ENCODE results near the gene NAALADL2. TPM values are rescaled to one million over a fixed set of nuclear protein-coding genes. Genes with fewer than 3 reads are reported as not detected.

NAALADL2 gene
- total and polyA plus RNA-seq, 2 of the 13 experiments (the other 11 are each of a cell fraction or from before 2014, with no cell fraction given) = 0.08 TPM; not detected in 1

DNA sequence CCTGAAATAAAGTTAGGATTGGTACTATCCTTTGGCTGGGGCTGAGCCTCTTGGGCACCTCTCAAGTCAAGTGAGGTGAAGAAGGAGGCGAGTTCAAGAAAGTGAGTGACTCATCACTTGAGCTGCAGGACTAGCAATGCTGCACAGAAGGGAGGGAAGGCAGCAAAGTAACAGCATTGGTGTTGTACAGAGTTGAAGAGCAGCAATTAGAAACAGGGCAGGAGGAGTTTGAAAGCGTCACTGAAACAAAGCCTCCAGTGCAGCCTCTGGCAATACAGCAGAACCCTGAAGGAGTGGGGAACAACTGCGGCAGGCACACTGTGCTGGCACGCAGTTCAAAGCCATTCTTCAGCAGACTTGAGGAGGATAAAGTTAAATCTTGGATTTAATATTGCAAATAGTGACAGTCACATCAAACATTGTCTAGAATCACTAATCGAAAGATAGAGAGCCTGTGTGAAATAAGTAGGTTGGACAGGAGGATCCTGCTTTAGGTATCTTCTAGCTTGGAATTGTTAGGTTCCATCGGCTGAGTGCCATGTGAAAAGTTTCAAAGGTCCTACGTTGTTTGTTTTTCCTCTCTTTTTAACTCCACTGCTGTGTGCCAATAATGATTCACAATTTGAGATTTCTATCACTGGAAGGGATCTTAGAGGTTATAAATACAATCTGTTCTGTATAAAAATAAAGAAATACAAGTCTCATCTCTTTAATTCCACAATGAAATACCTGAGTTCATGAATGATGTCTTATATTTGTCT is 479.8 kb downstream of the NAALADL2 start (continued):
- TF ChIP-seq ZNF484 (CRISPR knock-in tag; IDR thresholded peaks at IDR 0.05; ENCODE audit: borderline replicate concordance, low read depth) = no peak

DNA sequence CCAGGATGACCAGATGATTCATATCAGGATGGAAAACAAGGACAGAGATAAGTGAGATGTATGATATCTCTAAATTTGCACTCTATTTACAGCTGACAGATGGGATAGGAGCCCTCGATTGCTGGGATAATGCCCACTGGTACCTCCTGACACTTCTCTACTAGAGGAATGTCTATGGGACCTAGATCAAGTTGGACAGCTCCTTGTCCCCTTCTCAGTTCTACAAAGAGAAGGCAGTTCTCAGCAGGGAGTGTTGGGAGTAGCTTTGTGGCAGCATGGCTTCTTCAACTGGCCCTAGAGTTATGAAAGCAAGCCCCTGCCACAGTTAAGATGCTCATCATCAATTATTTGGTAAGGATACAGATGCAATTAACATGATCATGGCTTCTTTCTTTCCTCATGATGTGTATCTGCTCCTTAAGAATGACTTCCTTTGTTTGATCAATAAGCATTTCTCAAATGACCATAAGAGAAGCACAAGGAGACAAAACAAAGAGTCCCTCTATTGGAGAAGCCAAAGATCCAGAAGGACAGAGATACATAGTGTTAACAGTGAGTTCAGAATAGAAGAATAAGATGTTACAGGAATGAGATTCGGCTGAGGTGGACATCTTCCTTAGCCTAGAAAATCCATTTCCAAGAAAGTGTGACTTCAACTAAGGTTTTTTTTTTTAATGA is 481.3 kb downstream of the NAALADL2 start:
- no TSS peak for BruUV-seq (replicated peaks)
- Histone ChIP-seq H3K79me2 (ENCODE audit: insufficient read depth, low read length) (no peaks in the 10 kb centered on the region), H3K36me3 (replicated peaks in 1 of 2; ENCODE audit: control insufficient read depth in 1 of 2, insufficient read depth in 2 of 2, low read length in 2 of 2) (no peaks in the 10 kb centered on the region), H3K27me3 (ENCODE audit: control insufficient read depth in 1 of 2, insufficient read depth in 2 of 2, low read length in 2 of 2) (no peaks in the 10 kb centered on the region), H3K9ac (ENCODE audit: insufficient read depth, low read depth, low read length) (no peak overlapping the region), H3K4me1 (ENCODE audit: insufficient read depth, low read length) (no peaks in the 10 kb centered on the region), H3K4me3 (replicated peaks in 1 of 3; ENCODE audit: insufficient read depth in 1 of 3, low read depth in 2 of 3, low read length in 3 of 3) (no peak overlapping the region), H2AFZ (ENCODE audit: low read length) (no peak overlapping the region), H3K9me3 (ENCODE audit: low read length) (no peaks in the 10 kb centered on the region; the same call in 1 of the 2 replicates), H3K27ac (ENCODE audit: extremely low read length, insufficient read depth, low read length) (no peak overlapping the region), H4K20me1 (ENCODE audit: insufficient read depth, low read length) (no peaks in the 10 kb centered on the region), H3K4me2 (ENCODE audit: low read depth, low read length) (no peak overlapping the region)
- in situ Hi-C loops (cut with HindIII; ENCODE audit: extremely low pct_ligation_motif_present, low pct_unique_long_range_greater_than_20kb) (no loop called here), intact Hi-C loops (cut with micrococcal nuclease; ENCODE audit: unreplicated experiment) (no loop called here)
- ATAC-seq (no peak), DNase-seq (ENCODE audit: low spot score) (no peak), FAIRE-seq (no peak)
- ChIA-PET POLR2A (no interaction called here), CTCF (ENCODE audit: low intra/inter-chr PET ratio, low total read pairs) (no interaction called here)
- WGBS (ENCODE audit: low lambda C conversion rate) = 4% methylated on average over 2 of the region's 2 CpGs
- TF ChIP-seq ESRRA (CRISPR knock-in tag; IDR thresholded peaks at IDR 0.05; ENCODE audit: low read depth) (no peak), ZFY (CRISPR knock-in tag; IDR thresholded peaks at IDR 0.05) (no peak), ZMYM2 (CRISPR knock-in tag; IDR thresholded peaks at IDR 0.05) (no peak), POGZ (CRISPR knock-in tag; IDR thresholded peaks at IDR 0.05) (no peak), HNRNPUL1 (IDR thresholded peaks at IDR 0.05; ENCODE audit: low read depth, low read length) (no peak), MIER3 (CRISPR knock-in tag; IDR thresholded peaks at IDR 0.05; ENCODE audit: borderline replicate concordance) (no peak), ZNF749 (CRISPR knock-in tag; IDR thresholded peaks at IDR 0.05; ENCODE audit: borderline replicate concordance) (no peak)
- TF ChIP-seq, protein P1, sequence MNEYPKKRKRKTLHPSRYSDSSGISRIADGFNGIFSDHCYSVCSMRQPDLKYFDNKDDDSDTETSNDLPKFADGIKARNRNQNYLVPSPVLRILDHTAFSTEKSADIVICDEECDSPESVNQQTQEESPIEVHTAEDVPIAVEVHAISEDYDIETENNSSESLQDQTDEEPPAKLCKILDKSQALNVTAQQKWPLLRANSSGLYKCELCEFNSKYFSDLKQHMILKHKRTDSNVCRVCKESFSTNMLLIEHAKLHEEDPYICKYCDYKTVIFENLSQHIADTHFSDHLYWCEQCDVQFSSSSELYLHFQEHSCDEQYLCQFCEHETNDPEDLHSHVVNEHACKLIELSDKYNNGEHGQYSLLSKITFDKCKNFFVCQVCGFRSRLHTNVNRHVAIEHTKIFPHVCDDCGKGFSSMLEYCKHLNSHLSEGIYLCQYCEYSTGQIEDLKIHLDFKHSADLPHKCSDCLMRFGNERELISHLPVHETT (CRISPR knock-in tag; conservative IDR thresholded peaks at IDR 0.05) = no peak
- TF ChIP-seq, protein P2, sequence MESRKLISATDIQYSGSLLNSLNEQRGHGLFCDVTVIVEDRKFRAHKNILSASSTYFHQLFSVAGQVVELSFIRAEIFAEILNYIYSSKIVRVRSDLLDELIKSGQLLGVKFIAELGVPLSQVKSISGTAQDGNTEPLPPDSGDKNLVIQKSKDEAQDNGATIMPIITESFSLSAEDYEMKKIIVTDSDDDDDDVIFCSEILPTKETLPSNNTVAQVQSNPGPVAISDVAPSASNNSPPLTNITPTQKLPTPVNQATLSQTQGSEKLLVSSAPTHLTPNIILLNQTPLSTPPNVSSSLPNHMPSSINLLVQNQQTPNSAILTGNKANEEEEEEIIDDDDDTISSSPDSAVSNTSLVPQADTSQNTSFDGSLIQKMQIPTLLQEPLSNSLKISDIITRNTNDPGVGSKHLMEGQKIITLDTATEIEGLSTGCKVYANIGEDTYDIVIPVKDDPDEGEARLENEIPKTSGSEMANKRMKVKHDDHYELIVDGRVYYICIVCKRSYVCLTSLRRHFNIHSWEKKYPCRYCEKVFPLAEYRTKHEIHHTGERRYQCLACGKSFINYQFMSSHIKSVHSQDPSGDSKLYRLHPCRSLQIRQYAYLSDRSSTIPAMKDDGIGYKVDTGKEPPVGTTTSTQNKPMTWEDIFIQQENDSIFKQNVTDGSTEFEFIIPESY (CRISPR knock-in tag; IDR thresholded peaks at IDR 0.05) = no peak
- TF ChIP-seq, protein P3, sequence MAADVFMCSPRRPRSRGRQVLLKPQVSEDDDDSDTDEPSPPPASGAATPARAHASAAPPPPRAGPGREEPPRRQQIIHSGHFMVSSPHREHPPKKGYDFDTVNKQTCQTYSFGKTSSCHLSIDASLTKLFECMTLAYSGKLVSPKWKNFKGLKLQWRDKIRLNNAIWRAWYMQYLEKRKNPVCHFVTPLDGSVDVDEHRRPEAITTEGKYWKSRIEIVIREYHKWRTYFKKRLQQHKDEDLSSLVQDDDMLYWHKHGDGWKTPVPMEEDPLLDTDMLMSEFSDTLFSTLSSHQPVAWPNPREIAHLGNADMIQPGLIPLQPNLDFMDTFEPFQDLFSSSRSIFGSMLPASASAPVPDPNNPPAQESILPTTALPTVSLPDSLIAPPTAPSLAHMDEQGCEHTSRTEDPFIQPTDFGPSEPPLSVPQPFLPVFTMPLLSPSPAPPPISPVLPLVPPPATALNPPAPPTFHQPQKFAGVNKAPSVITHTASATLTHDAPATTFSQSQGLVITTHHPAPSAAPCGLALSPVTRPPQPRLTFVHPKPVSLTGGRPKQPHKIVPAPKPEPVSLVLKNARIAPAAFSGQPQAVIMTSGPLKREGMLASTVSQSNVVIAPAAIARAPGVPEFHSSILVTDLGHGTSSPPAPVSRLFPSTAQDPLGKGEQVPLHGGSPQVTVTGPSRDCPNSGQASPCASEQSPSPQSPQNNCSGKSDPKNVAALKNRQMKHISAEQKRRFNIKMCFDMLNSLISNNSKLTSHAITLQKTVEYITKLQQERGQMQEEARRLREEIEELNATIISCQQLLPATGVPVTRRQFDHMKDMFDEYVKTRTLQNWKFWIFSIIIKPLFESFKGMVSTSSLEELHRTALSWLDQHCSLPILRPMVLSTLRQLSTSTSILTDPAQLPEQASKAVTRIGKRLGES (CRISPR knock-in tag; IDR thresholded peaks at IDR 0.05; ENCODE audit: borderline replicate concordance) = no peak
